ENCODE measurements around the gene CYP51A1.
"Not testable (repeated sequence)": the region's sequence is repeated elsewhere in the genome, so short reads cannot be mapped to it uniquely, and the experiment has no call there.

The CYP51A1 gene

DNA sequence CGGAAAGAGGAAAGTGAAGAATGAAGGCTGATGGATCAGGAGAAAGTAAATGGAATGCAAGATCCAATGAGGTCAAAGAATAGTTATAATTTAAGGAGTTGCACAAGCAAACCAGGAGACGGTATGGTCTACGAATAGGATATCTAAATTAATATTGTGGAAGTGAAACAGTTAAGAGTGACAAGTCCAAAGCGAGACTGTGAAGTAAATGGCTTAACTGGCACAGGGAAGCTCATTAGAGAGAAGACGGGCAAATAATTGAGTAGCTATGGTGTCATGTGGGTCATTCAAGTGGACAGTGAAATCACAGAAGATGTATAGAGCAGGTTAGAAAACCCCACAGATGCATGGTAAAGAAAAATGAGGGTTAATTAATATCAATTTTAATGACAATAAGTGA is 3.2 kb downstream of the CYP51A1 start:
- no peak for DNase-seq (ENCODE audit: low read depth)

GRCh38 chr7:92121681-92122080 is 12.6 kb downstream of the CYP51A1 start:
- DNase-seq (ENCODE audit: low read depth) = no peak

- DNase-seq (ENCODE audit: low read depth) = no peak
Observed at GRCh38 chr7:92119213-92119759, 15.0 kb downstream of the CYP51A1 start.

DNA sequence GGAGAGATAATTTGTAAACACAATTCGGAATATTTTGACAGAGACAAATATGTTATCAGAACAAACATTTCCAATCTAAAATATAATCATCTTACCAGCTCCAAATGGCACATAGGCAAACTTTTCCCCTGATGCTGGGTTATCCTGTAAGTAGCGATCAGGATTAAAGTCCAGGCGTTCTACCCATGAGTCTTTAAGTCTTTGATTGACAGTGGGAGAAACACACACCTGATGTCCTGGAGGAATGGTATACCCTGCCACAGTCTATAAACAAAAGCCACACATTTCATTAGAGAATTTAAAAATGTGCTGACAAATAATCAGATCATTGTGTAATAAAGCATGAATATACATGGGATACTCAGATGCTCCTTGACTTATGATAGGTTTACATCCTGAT is 17.3 kb downstream of the CYP51A1 start:
- no peak for DNase-seq (ENCODE audit: low read depth)

DNA sequence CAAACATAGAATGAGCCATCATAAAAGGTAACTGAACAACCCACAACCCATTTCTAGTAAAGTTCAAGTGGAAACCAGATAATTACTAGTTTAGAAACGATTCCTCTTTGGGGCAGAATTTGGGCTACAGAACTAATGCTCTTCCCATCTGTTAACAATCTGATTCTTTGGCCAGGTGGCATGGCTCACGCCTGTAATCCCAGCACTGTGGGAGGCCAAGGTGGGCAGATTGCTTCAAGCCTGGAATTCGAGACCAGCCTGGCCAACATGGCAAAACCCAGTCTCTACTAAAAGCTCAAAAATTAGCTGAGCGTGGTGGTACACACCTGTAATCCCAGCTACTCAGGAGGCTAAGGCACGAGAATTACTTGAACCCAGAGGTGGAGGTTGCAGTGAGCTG is 18.5 kb downstream of the CYP51A1 start:
- DNase-seq (ENCODE audit: low read depth) = no peak

GRCh38 chr7:92110857-92111256 is 23.4 kb downstream of the CYP51A1 start:
- DNase-seq (ENCODE audit: low read depth) = no peak

DNA sequence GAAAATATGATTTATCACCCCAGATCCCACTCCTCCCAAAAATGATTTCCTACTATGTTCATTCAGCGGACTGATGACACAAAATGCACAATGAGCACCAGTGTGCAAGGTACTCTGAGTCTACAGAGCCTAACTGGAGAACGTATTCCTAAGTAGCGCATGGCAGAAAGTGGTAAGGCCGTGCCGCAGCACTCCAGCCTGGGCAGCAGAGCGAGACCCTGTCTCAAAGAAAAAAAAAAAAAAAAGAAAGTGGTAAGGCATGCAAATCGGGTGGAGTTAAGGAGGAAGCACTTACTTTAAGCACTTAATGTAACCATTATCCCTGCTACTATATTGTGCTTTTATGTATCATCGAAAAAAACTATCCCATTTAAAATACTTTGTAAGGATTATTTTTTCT is 25.5 kb downstream of the CYP51A1 start:
- DNase-seq (ENCODE audit: low read depth) = no peak

DNA sequence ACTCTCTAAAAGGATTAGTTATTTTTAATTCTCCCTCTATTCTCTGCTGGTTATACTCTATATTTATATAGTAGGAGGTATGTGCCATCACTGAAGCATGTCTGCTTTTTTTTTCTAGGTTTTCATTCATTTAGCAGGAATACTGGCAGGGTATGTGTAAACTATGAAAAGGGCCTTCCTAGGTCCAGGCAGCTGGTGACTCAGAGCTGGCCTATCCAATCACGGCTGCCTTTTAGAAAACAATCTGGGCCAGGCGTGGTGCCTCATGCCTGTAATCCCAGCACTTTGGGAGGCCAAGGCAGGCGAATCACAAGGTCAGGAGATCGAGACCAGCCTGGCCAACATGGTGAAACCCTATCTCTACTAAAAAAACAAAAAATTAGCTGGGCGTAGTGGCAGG is 31.4 kb downstream of the CYP51A1 start:
- peak; percentile 51 for DNase-seq (ENCODE audit: low read depth)

- no peak for DNase-seq (ENCODE audit: low read depth)
Observed at GRCh38 chr7:92100534-92100933, 33.7 kb downstream of the CYP51A1 start.

GRCh38 chr7:92095380-92095779 is 38.9 kb downstream of the CYP51A1 start:
- no peak for DNase-seq (ENCODE audit: low read depth)

- DNase-seq (ENCODE audit: low read depth) = no peak
Observed at GRCh38 chr7:92092210-92092609, 42.1 kb downstream of the CYP51A1 start.

- no peak for DNase-seq (ENCODE audit: low read depth)
Observed at GRCh38 chr7:92088266-92088665, 46.0 kb downstream of the CYP51A1 start.

DNA sequence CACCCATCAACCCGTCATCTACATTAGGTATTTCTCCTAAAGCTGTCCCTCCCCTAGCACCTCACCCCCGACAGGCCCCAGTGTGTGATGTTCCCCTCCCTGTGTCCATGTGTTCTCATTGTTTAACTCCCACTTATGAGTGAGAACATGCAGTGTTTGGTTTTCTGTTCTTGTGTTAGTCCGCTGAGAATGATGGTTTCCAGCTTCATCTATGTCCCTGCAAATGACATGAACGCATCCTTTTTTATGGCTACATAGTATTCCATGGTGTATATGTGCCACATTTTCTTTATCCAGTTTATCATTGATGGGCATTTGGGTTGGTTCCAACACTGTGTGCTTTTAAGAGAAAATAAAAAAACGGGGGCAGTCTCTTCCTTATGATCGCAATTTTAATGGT is 50.4 kb downstream of the CYP51A1 start:
- DNase-seq (ENCODE audit: low read depth) = not testable (repeated sequence)

DNA sequence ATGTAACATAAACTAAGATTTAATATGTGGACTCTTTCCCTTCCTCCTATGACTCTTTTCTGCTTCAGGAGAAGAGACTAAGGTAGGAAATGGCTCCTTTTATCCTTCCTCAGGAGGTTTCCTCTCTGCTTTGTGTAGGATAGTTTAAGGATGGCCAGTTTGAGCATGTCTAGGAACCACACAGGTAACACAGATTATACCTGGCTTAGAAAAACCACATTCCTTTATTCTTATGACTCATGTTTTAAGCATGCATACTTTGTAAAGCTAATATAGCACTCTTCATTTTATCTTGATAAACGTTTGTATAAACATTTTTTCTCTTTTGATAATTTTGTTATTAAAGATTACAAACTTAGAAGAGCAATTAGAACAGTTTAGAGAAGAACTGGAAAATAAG is 57.8 kb downstream of the CYP51A1 start:
- no peak for DNase-seq (ENCODE audit: low read depth)

DNA sequence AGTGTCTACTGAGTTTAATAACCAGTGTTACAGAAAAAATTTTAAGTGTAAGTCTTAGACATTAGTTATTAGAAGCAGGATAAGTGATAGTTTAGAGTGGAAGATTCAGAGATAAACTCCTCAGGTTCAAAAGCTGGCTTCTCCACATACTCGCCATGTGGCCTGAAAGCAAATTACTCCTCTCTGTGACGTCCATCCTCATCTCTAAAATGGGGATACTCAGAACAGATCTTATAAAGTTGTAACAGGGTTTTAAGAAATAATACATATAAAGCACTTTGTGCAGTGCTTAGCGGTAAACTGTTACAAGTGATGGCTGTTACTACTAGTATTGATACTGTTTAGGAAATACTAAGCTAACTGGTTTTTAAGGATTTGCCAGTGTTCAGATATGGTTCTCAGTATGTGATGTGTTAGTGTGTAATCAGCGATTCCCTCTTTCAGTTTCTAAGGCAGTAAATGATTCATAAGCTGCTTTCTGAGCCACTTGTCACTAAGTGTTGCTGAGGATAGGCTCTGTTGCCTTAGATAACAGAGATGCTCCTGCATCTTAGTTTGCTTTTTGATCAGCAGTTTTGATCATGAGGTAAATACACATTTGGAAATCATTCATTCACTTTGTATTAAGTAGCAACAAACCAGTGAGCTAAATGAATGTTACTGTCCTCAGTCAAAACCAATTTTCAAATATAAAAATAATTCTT is 58.7 kb downstream of the CYP51A1 start:
- no peak for DNase-seq (ENCODE audit: low read depth)

GRCh38 chr7:92072708-92073107 is 61.6 kb downstream of the CYP51A1 start:
- DNase-seq (ENCODE audit: low read depth) = no peak

DNA sequence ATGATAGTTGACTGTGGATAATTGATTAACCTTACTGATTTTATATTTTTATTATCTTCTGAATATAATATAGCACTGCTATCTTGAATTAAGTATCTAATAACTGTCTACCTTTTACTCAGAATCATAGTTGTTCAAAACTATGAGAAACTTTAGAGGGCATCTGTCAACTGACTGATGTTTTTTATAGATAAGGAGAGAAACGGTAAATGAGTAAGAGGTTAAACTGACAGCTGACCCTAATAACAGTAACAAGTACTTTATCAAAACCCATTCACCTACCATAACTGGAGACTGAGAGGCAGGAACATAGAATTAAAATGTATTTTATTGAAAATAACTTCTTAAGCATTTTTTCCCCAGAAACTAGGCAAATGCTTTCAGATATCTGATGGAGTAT is 62.2 kb downstream of the CYP51A1 start:
- no peak for DNase-seq (ENCODE audit: low read depth)

GRCh38 chr7:92071032-92071431 is 63.2 kb downstream of the CYP51A1 start:
- DNase-seq (ENCODE audit: low read depth) = peak; percentile 66

GRCh38 chr7:92064438-92065029 is 69.7 kb downstream of the CYP51A1 start:
- no peak for DNase-seq (ENCODE audit: low read depth)
